ENCODE data around the gene FUT8. TPM values are rescaled to one million over a fixed set of nuclear protein-coding genes. Genes with fewer than 3 reads are reported as not detected.

Gene FUT8
- total RNA-seq, 4 donors from 2014 or later: 7.9 to 27.5 (median 12.8) TPM

DNA sequence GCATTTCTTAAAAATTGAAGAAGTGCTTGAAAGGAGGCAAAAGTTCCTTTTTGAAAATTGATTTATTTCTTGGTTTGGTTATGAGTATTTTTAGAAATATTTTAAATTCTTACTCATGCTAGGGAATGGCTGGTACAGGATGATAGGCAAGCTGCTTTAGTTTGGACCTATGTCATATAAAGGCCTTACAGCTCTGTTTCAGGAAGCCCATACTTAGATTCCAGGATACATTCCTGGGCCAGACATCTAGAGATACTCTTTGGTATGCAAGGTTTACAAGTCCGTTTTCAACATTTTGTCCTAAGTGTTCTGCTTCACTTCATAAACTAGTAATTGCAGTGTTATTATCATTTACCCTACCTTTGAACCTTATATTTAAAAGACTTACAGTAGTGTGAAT lies 186.8 kb downstream of the FUT8 start:
- DNase-seq: no peak
- TF ChIP-seq POLR2A (IDR thresholded peaks at IDR 0.05) (no peak), EP300 (IDR thresholded peaks at IDR 0.05; ENCODE audit: low read depth) (no peak), POLR2AphosphoS5 (IDR thresholded peaks at IDR 0.05) (no peak)
- TF ChIP-seq, protein P1, sequence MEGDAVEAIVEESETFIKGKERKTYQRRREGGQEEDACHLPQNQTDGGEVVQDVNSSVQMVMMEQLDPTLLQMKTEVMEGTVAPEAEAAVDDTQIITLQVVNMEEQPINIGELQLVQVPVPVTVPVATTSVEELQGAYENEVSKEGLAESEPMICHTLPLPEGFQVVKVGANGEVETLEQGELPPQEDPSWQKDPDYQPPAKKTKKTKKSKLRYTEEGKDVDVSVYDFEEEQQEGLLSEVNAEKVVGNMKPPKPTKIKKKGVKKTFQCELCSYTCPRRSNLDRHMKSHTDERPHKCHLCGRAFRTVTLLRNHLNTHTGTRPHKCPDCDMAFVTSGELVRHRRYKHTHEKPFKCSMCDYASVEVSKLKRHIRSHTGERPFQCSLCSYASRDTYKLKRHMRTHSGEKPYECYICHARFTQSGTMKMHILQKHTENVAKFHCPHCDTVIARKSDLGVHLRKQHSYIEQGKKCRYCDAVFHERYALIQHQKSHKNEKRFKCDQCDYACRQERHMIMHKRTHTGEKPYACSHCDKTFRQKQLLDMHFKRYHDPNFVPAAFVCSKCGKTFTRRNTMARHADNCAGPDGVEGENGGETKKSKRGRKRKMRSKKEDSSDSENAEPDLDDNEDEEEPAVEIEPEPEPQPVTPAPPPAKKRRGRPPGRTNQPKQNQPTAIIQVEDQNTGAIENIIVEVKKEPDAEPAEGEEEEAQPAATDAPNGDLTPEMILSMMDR (IDR thresholded peaks at IDR 0.05): no peak
- in situ Hi-C loops (cut with MboI; ENCODE audit: low pct_ligation_motif_present in 1 of 4, low pct_unique_long_range_greater_than_20kb in 1 of 4, low sequenced_read_pairs in 3 of 4): no loop called here
- WGBS, 2 donors (ENCODE audit: low coverage in 1 of 2): 0% methylated on average over 1 of the region's 1 CpG; no CpG with 5 or more reads in 1 of the 2 donors
- intact Hi-C loops (cut with DNase I; ENCODE audit: low total_unique reads): no loop called here
- H3K4me3 ChIP-seq: no peak overlapping the region
- H3K27ac ChIP-seq: no peak overlapping the region
- no peaks in the 10 kb centered on the region for H3K36me3 ChIP-seq
- H3K9me3 ChIP-seq: no peaks in the 10 kb centered on the region
- H3K4me1 ChIP-seq: peaks cover 0 to 3% (median under 1%) of the 10 kb centered on the region in 4 donors
- H3K27me3 ChIP-seq: no peaks in the 10 kb centered on the region

DNA sequence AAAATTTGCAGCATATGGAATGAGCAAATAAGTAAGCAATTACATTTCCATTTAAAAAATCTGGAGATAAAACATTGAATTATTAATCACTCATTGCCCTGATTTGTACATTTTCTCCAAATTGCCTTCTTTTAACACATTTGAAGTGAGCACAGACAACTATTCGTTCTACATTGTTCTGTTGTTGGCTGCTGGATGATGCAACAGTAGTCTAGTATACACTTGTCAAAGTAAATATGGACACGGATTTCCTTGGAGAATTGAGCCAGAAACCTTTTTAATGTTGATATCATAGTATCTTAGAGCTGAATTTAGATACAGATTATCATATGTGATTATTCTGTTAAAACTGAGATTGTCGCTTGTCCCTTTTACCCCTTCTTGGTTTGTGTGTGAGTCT lies 188.2 kb downstream of the FUT8 start:
- Histone ChIP-seq H3K36me3 (no peaks in the 10 kb centered on the region), H3K27ac (no peak overlapping the region), H3K9me3 (no peaks in the 10 kb centered on the region), H3K4me3 (no peak overlapping the region), H3K27me3 (no peaks in the 10 kb centered on the region), H3K4me1 (peaks cover 0 to 5% (median 0%) of the 10 kb centered on the region in 4 donors)
- TF ChIP-seq, protein P1 (IDR thresholded peaks at IDR 0.05): no peak
- TF ChIP-seq POLR2A (IDR thresholded peaks at IDR 0.05) (no peak), EP300 (IDR thresholded peaks at IDR 0.05; ENCODE audit: low read depth) (no peak), POLR2AphosphoS5 (IDR thresholded peaks at IDR 0.05) (no peak)
- 86 to 87% methylated on average over 3 of the region's 3 CpGs for WGBS, 2 donors (ENCODE audit: low coverage in 1 of 2)
- in situ Hi-C loops (cut with MboI; ENCODE audit: low pct_ligation_motif_present in 1 of 4, low pct_unique_long_range_greater_than_20kb in 1 of 4, low sequenced_read_pairs in 3 of 4) (no loop called here), intact Hi-C loops (cut with DNase I; ENCODE audit: low total_unique reads) (no loop called here)
- no peak for DNase-seq

DNA sequence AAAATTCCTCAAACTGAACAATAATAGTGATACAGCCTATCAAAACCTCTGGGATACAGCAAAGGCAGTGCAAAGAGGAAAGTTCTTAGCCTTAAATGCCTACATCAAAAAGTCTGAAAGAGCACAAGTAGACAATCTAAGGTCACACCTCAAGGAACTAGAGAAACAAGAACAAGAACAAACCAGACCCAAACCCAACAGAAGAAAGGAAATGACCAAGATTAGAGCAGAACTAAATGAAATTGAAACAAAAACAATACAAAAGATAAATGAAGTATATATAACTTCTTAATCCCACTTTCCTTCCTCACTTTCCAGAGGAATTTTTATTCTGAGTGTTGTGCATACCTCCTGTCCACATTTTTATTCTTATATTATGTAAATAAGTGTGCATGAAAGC lies 192.0 kb downstream of the FUT8 start:
- DNase-seq: no peak
- Histone ChIP-seq H3K36me3 (no peaks in the 10 kb centered on the region), H3K4me3 (no peak overlapping the region), H3K9me3 (no peaks in the 10 kb centered on the region), H3K27ac (no peak overlapping the region), H3K27me3 (no peaks in the 10 kb centered on the region), H3K4me1 (peaks cover 0 to 5% (median 0%) of the 10 kb centered on the region in 4 donors)
- intact Hi-C loops (cut with DNase I; ENCODE audit: low total_unique reads): no loop called here
- in situ Hi-C loops (cut with MboI; ENCODE audit: low pct_ligation_motif_present in 1 of 4, low pct_unique_long_range_greater_than_20kb in 1 of 4, low sequenced_read_pairs in 3 of 4): no loop called here
- TF ChIP-seq, protein P1 (IDR thresholded peaks at IDR 0.05): no peak
- no peak for TF ChIP-seq EP300 (IDR thresholded peaks at IDR 0.05; ENCODE audit: low read depth)
- TF ChIP-seq POLR2AphosphoS5 (IDR thresholded peaks at IDR 0.05): no peak
- no peak for TF ChIP-seq POLR2A (IDR thresholded peaks at IDR 0.05)

DNA sequence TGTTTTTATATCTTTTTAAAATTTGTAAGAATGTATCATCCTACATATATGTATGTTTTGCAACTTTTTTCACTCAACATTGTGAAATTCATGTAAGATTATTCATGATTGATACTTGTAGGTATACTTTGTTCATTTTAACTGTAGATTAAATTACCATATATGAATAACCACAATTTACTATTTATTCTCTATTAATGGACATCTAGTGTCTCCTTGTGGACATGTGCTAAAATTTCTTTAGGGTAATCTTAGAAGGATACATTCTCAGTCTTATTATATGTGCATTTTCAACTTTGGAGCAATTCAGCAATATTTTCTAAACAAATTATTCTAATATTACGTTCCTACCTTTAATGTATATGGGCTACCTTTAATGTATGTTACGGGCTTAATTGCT lies 192.4 kb downstream of the FUT8 start:
- 49 to 79% methylated on average over 2 of the region's 2 CpGs for WGBS, 2 donors (ENCODE audit: low coverage in 1 of 2)
- intact Hi-C loops (cut with DNase I; ENCODE audit: low total_unique reads) (no loop called here), in situ Hi-C loops (cut with MboI; ENCODE audit: low pct_ligation_motif_present in 1 of 4, low pct_unique_long_range_greater_than_20kb in 1 of 4, low sequenced_read_pairs in 3 of 4) (no loop called here)
- TF ChIP-seq, protein P1 (IDR thresholded peaks at IDR 0.05): peak in 2 of 5 experiments; percentile 7 to 22
- no peak for TF ChIP-seq POLR2AphosphoS5 (IDR thresholded peaks at IDR 0.05)
- TF ChIP-seq POLR2A (IDR thresholded peaks at IDR 0.05): no peak
- Histone ChIP-seq H3K36me3 (no peaks in the 10 kb centered on the region), H3K4me1 (peaks cover 0 to 5% (median 0%) of the 10 kb centered on the region in 4 donors), H3K27ac (no peak overlapping the region), H3K9me3 (no peaks in the 10 kb centered on the region), H3K27me3 (no peaks in the 10 kb centered on the region), H3K4me3 (no peak overlapping the region)
- DNase-seq: no peak
